WTC11 (cell line): ENCODE data around the gene HMX2.

ENCODE experiments used
- ZNF317 ChIP-seq: sonication (generic); formaldehyde crosslinking; IDR thresholded peaks from 2 replicates; pipeline ENCODE4 v1.8.1; 2023; ENCODE audit warnings: low read depth, mild to moderate bottlenecking, moderate library complexity, missing genetic modification reagents, borderline replicate concordance
- TF ChIP-seq, protein P1 (sequence below): sonication (generic); formaldehyde crosslinking; IDR thresholded peaks from 2 replicates; pipeline ENCODE4 v1.8.1; 2023; ENCODE audit warnings: mild to moderate bottlenecking, missing genetic modification reagents
- TF ChIP-seq, protein P2 (sequence below): sonication (generic); formaldehyde crosslinking; IDR thresholded peaks from 2 replicates; pipeline ENCODE4 v1.8.1; 2023; ENCODE audit warnings: mild to moderate bottlenecking, missing genetic modification reagents, moderate library complexity

DNA sequence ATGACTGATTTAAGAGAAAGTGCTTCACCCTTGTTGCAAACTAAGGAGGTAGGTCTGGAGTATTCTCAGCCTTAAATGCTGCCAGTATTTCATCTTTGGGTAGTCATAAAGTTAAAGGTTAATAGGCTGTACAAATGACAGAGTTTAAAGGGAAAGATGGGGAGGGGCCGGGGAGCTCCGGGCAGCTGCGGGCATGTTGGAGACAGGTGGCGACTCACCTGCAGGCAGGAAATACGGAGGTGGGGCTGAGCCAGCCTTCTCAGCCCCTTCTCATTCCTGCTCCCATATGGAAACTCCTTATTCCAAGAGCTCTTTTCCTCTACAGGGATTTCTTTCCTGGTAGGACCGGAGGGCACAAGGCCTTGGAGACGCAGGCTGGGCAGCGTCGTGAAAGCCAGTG lies 44.0 kb upstream of the HMX2 start:
- TF ChIP-seq ZNF317 (CRISPR knock-in tag), result no peak
- TF ChIP-seq, protein P1, sequence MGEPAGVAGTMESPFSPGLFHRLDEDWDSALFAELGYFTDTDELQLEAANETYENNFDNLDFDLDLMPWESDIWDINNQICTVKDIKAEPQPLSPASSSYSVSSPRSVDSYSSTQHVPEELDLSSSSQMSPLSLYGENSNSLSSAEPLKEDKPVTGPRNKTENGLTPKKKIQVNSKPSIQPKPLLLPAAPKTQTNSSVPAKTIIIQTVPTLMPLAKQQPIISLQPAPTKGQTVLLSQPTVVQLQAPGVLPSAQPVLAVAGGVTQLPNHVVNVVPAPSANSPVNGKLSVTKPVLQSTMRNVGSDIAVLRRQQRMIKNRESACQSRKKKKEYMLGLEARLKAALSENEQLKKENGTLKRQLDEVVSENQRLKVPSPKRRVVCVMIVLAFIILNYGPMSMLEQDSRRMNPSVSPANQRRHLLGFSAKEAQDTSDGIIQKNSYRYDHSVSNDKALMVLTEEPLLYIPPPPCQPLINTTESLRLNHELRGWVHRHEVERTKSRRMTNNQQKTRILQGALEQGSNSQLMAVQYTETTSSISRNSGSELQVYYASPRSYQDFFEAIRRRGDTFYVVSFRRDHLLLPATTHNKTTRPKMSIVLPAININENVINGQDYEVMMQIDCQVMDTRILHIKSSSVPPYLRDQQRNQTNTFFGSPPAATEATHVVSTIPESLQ, result no peak
- TF ChIP-seq, protein P2, sequence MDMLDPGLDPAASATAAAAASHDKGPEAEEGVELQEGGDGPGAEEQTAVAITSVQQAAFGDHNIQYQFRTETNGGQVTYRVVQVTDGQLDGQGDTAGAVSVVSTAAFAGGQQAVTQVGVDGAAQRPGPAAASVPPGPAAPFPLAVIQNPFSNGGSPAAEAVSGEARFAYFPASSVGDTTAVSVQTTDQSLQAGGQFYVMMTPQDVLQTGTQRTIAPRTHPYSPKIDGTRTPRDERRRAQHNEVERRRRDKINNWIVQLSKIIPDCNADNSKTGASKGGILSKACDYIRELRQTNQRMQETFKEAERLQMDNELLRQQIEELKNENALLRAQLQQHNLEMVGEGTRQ, result no peak
